Measurements from ENCODE around the gene TMEM132C. TPM values are rescaled to one million over a fixed set of nuclear protein-coding genes. Genes with fewer than 3 reads are reported as not detected.

Gene TMEM132C
- polyA plus RNA-seq, 1 of the 3 experiments (the other 2 are of a cell fraction) = not detected

- H3K9ac ChIP-seq = no peak overlapping the region
- no peak overlapping the region for H3K4me2 ChIP-seq
- H3K79me2 ChIP-seq (ENCODE audit: insufficient read depth) = no peaks in the 10 kb centered on the region
- no peaks in the 10 kb centered on the region for H3K9me3 ChIP-seq
- H3K4me3 ChIP-seq (ENCODE audit: low read depth in 2 of 2, low read length in 1 of 2) = no peak overlapping the region
- H3K36me3 ChIP-seq (replicated peaks in 1 of 2; ENCODE audit: control insufficient read depth in 1 of 2, insufficient read depth in 2 of 2, low read length in 1 of 2) = no peaks in the 10 kb centered on the region
- DNase-seq = no peak
- no peaks in the 10 kb centered on the region for H3K4me1 ChIP-seq (ENCODE audit: control insufficient read depth in 1 of 2, insufficient read depth in 2 of 2, low read depth in 1 of 2, low read length in 1 of 2)
- TF ChIP-seq USF2 (IDR thresholded peaks at IDR 0.05; ENCODE audit: borderline replicate concordance, low read depth, low read length) (no peak), EZH2phosphoT487 (IDR thresholded peaks at IDR 0.05; ENCODE audit: borderline replicate concordance, low read depth) (no peak), MEF2A (IDR thresholded peaks at IDR 0.05; ENCODE audit: borderline replicate concordance, low read depth) (no peak), REST (IDR thresholded peaks at IDR 0.05; ENCODE audit: low read depth, low read length) (no peak), USF1 (IDR thresholded peaks at IDR 0.05; ENCODE audit: borderline replicate concordance, low read depth) (no peak), CTCF (IDR thresholded peaks at IDR 0.05) (no peak), FOXM1 (IDR thresholded peaks at IDR 0.05; ENCODE audit: low read depth) (no peak), TCF12 (IDR thresholded peaks at IDR 0.05) (no peak), RFX5 (IDR thresholded peaks at IDR 0.05; ENCODE audit: low read length) (no peak), NFIC (IDR thresholded peaks at IDR 0.05; ENCODE audit: borderline replicate concordance) (no peak), CHD2 (IDR thresholded peaks at IDR 0.05; ENCODE audit: low read length, partially characterized antibody) (no peak), GABPA (IDR thresholded peaks at IDR 0.05; ENCODE audit: low read depth) (no peak), RXRA (IDR thresholded peaks at IDR 0.05; ENCODE audit: borderline replicate concordance, low read depth) (no peak), MXI1 (IDR thresholded peaks at IDR 0.05; ENCODE audit: low read depth, low read length) (no peak), JUND (IDR thresholded peaks at IDR 0.05) (no peak)
- no peaks in the 10 kb centered on the region for H3K9me2 ChIP-seq
- no peaks in the 10 kb centered on the region for H4K20me1 ChIP-seq (ENCODE audit: insufficient read depth)
- no peak overlapping the region for H2AFZ ChIP-seq (ENCODE audit: low read depth)
- no peaks in the 10 kb centered on the region for H3K27me3 ChIP-seq (ENCODE audit: insufficient read depth)
- ChIA-PET CTCF (no interaction called here), POLR2A (no interaction called here)
- 6% methylated on average over 2 of the region's 2 CpGs for WGBS (ENCODE audit: low lambda C conversion rate)
- H3K27ac ChIP-seq (ENCODE audit: low read depth in 2 of 2, low read length in 1 of 2) = no peak overlapping the region
- H3F3A ChIP-seq (replicated peaks; ENCODE audit: insufficient read depth) = no peaks in the 10 kb centered on the region
These were observed 204.5 kb downstream of the TMEM132C start for GRCh38 chr12:128471491-128471890.

All from SK-N-SH (cell line).